ENCODE data around the gene LPAR3.

The LPAR3 gene

GRCh38 chr1:84776639-84777038 lies 116.4 kb downstream of the LPAR3 start:
- Mint-ChIP-seq H3K27ac (no peak overlapping the region), H3K4me1 (ENCODE audit: low read depth) (peaks cover 6% of the 10 kb centered on the region), H3K9me3 (no peaks in the 10 kb centered on the region), H3K4me3 (no peak overlapping the region), H3K27me3 (ENCODE audit: low read depth) (peaks cover 8% of the 10 kb centered on the region), H3K36me3 (ENCODE audit: low read depth) (no peaks in the 10 kb centered on the region)
- DNase-seq (ENCODE audit: low spot score) = no peak

- Mint-ChIP-seq H3K4me3 (no peak overlapping the region), H3K27me3 (ENCODE audit: low read depth) (peaks cover 1% of the 10 kb centered on the region), H3K36me3 (ENCODE audit: low read depth) (no peaks in the 10 kb centered on the region), H3K27ac (no peak overlapping the region), H3K4me1 (ENCODE audit: low read depth) (peaks cover 6% of the 10 kb centered on the region), H3K9me3 (no peaks in the 10 kb centered on the region)
- no peak for DNase-seq (ENCODE audit: low spot score)
These were observed 117.5 kb downstream of the LPAR3 start for GRCh38 chr1:84775535-84775920.

- H3K4me1 Mint-ChIP-seq (ENCODE audit: low read depth) = peaks cover 2% of the 10 kb centered on the region
- no peak overlapping the region for H3K27ac Mint-ChIP-seq
- no peak for DNase-seq (ENCODE audit: low spot score)
- H3K27me3 Mint-ChIP-seq (ENCODE audit: low read depth) = peaks cover 5% of the 10 kb centered on the region
- H3K4me3 Mint-ChIP-seq = no peak overlapping the region
- H3K36me3 Mint-ChIP-seq (ENCODE audit: low read depth) = no peaks in the 10 kb centered on the region
- H3K9me3 Mint-ChIP-seq = no peaks in the 10 kb centered on the region
These were observed 118.1 kb downstream of the LPAR3 start for GRCh38 chr1:84774669-84775534.

GRCh38 chr1:84773933-84774497 lies 119.0 kb downstream of the LPAR3 start:
- H3K4me3 Mint-ChIP-seq = no peak overlapping the region

GRCh38 chr1:84773195-84773594 lies 119.8 kb downstream of the LPAR3 start:
- H3K4me3 Mint-ChIP-seq = no peak overlapping the region
- no peak overlapping the region for H3K27ac Mint-ChIP-seq
- no peak for DNase-seq (ENCODE audit: low spot score)
- peaks cover 18% of the 10 kb centered on the region for H3K27me3 Mint-ChIP-seq (ENCODE audit: low read depth)
- no peaks in the 10 kb centered on the region for H3K36me3 Mint-ChIP-seq (ENCODE audit: low read depth)
- no peaks in the 10 kb centered on the region for H3K9me3 Mint-ChIP-seq
- H3K4me1 Mint-ChIP-seq (ENCODE audit: low read depth) = no peaks in the 10 kb centered on the region

More at GRCh38 chr1:84773933-84774497, 119.0 kb downstream of the LPAR3 start:
- peaks cover 12% of the 10 kb centered on the region for H3K27me3 Mint-ChIP-seq (ENCODE audit: low read depth)
- no peak overlapping the region for H3K27ac Mint-ChIP-seq
- no peaks in the 10 kb centered on the region for H3K36me3 Mint-ChIP-seq (ENCODE audit: low read depth)
- no peaks in the 10 kb centered on the region for H3K9me3 Mint-ChIP-seq
- no peaks in the 10 kb centered on the region for H3K4me1 Mint-ChIP-seq (ENCODE audit: low read depth)
- DNase-seq (ENCODE audit: low spot score) = no peak

- Mint-ChIP-seq H3K9me3 (no peaks in the 10 kb centered on the region), H3K4me3 (no peak overlapping the region), H3K4me1 (ENCODE audit: low read depth) (no peaks in the 10 kb centered on the region), H3K27ac (no peak overlapping the region), H3K36me3 (ENCODE audit: low read depth) (no peaks in the 10 kb centered on the region), H3K27me3 (ENCODE audit: low read depth) (peaks cover 22% of the 10 kb centered on the region)
- peak; percentile 38 for DNase-seq (ENCODE audit: low spot score)
These were observed 120.5 kb downstream of the LPAR3 start for GRCh38 chr1:84772428-84772943.

- Mint-ChIP-seq H3K27ac (no peak overlapping the region), H3K9me3 (no peaks in the 10 kb centered on the region), H3K4me1 (ENCODE audit: low read depth) (no peaks in the 10 kb centered on the region), H3K36me3 (ENCODE audit: low read depth) (no peaks in the 10 kb centered on the region), H3K27me3 (ENCODE audit: low read depth) (peaks cover 22% of the 10 kb centered on the region), H3K4me3 (no peak overlapping the region)
- no peak for DNase-seq (ENCODE audit: low spot score)
These were observed 121.1 kb downstream of the LPAR3 start for GRCh38 chr1:84771895-84772294.

- Mint-ChIP-seq H3K4me1 (ENCODE audit: low read depth) (no peaks in the 10 kb centered on the region), H3K4me3 (no peak overlapping the region), H3K27ac (no peak overlapping the region), H3K36me3 (ENCODE audit: low read depth) (no peaks in the 10 kb centered on the region), H3K27me3 (ENCODE audit: low read depth) (peaks cover 30% of the 10 kb centered on the region), H3K9me3 (no peaks in the 10 kb centered on the region)
- no peak for DNase-seq (ENCODE audit: low spot score)
These were observed 122.5 kb downstream of the LPAR3 start for GRCh38 chr1:84770481-84770880.

- no peak overlapping the region for H3K27ac Mint-ChIP-seq
- H3K36me3 Mint-ChIP-seq (ENCODE audit: low read depth) = no peaks in the 10 kb centered on the region
- H3K4me1 Mint-ChIP-seq (ENCODE audit: low read depth) = no peaks in the 10 kb centered on the region
- H3K9me3 Mint-ChIP-seq = no peaks in the 10 kb centered on the region
- DNase-seq (ENCODE audit: low spot score) = no peak
- H3K4me3 Mint-ChIP-seq = no peak overlapping the region
- H3K27me3 Mint-ChIP-seq (ENCODE audit: low read depth) = peaks cover 33% of the 10 kb centered on the region
These were observed 123.4 kb downstream of the LPAR3 start for GRCh38 chr1:84769636-84770035.

- no peaks in the 10 kb centered on the region for H3K36me3 Mint-ChIP-seq (ENCODE audit: low read depth)
- H3K4me3 Mint-ChIP-seq = no peak overlapping the region
- no peaks in the 10 kb centered on the region for H3K4me1 Mint-ChIP-seq (ENCODE audit: low read depth)
- H3K27me3 Mint-ChIP-seq (ENCODE audit: low read depth) = peaks cover 33% of the 10 kb centered on the region
- DNase-seq (ENCODE audit: low spot score) = no peak
- no peaks in the 10 kb centered on the region for H3K9me3 Mint-ChIP-seq
- H3K27ac Mint-ChIP-seq = no peak overlapping the region
These were observed 124.4 kb downstream of the LPAR3 start for GRCh38 chr1:84768634-84769033.

- Mint-ChIP-seq H3K4me3 (no peak overlapping the region), H3K4me1 (ENCODE audit: low read depth) (peaks cover 2% of the 10 kb centered on the region), H3K36me3 (ENCODE audit: low read depth) (no peaks in the 10 kb centered on the region), H3K27me3 (ENCODE audit: low read depth) (peaks cover 27% of the 10 kb centered on the region), H3K9me3 (no peaks in the 10 kb centered on the region), H3K27ac (no peak overlapping the region)
- no peak for DNase-seq (ENCODE audit: low spot score)
These were observed 128.9 kb downstream of the LPAR3 start for GRCh38 chr1:84763912-84764680.

- H3K9me3 Mint-ChIP-seq = no peaks in the 10 kb centered on the region
- H3K36me3 Mint-ChIP-seq (ENCODE audit: low read depth) = no peaks in the 10 kb centered on the region
- no peak overlapping the region for H3K4me3 Mint-ChIP-seq
- peaks cover 17% of the 10 kb centered on the region for H3K27me3 Mint-ChIP-seq (ENCODE audit: low read depth)
- no peak for DNase-seq (ENCODE audit: low spot score)
- H3K27ac Mint-ChIP-seq = no peak overlapping the region
- peaks cover 3% of the 10 kb centered on the region for H3K4me1 Mint-ChIP-seq (ENCODE audit: low read depth)
These were observed 130.3 kb downstream of the LPAR3 start for GRCh38 chr1:84762664-84763063.
